Natural killer cell treated with Interleukin-12 subunit alpha and Interleukin-12 subunit beta and Interleukin-15 and Interleukin-18, amount 100 ng/mL, for 72 hours (primary cell): ENCODE measurements around the gene TWIST2. TPM values are rescaled to one million over a fixed set of nuclear protein-coding genes. Genes with fewer than 3 reads are reported as not detected.

Experiments
- ATAC-seq, 2 donors: fragments of 150-1000 bp; cut with Tn5 transposase in 1 of 2; sonication (Bioruptor Pico), chemical (Tn5 transposase) in 1 of 2; 2 replicates each; pipeline ENCODE4 v1.10.0; 2021
- DNase-seq: peaks from one replicate; pipeline ENCODE4 v3.0.0; 2022; ENCODE audit warnings: low spot score
- H3K27ac Mint-ChIP-seq, 2 donors: 1 replicate in 1 of 2; 2 replicates in 1 of 2; pipeline ENCODE4 v1.8.0; 2022; ENCODE audit warnings: mixed read lengths in 2 of 2, mild to moderate bottlenecking in 1 of 2, moderate library complexity in 1 of 2
- H3K27me3 Mint-ChIP-seq, 2 donors: 1 replicate in 1 of 2; 2 replicates in 1 of 2; pipeline ENCODE4 v1.8.0; 2022; ENCODE audit warnings: mixed read lengths in 2 of 2
- H3K36me3 Mint-ChIP-seq: one replicate; pipeline ENCODE4 v1.8.0; 2022; ENCODE audit warnings: mixed read lengths
- H3K4me1 Mint-ChIP-seq, 2 donors: 1 replicate in 1 of 2; 2 replicates in 1 of 2; pipeline ENCODE4 v1.8.0; 2022; ENCODE audit warnings: low read depth in 2 of 2, mixed read lengths in 2 of 2, mild to moderate bottlenecking in 1 of 2
- H3K4me3 Mint-ChIP-seq: one replicate; pipeline ENCODE4 v1.8.0; 2022; ENCODE audit warnings: mixed read lengths
- H3K9me3 Mint-ChIP-seq: 2 replicates; pipeline ENCODE4 v1.8.0; 2022; ENCODE audit warnings: mixed read lengths
- total RNA-seq, 2 donors: library from RNA; stranded (reverse); gene quantifications; one replicate each; pipeline ENCODE4 v1.2.3, GENCODE V29; 2022

The TWIST2 gene
- total RNA-seq, 2 donors from 2014 or later: not detected

DNA sequence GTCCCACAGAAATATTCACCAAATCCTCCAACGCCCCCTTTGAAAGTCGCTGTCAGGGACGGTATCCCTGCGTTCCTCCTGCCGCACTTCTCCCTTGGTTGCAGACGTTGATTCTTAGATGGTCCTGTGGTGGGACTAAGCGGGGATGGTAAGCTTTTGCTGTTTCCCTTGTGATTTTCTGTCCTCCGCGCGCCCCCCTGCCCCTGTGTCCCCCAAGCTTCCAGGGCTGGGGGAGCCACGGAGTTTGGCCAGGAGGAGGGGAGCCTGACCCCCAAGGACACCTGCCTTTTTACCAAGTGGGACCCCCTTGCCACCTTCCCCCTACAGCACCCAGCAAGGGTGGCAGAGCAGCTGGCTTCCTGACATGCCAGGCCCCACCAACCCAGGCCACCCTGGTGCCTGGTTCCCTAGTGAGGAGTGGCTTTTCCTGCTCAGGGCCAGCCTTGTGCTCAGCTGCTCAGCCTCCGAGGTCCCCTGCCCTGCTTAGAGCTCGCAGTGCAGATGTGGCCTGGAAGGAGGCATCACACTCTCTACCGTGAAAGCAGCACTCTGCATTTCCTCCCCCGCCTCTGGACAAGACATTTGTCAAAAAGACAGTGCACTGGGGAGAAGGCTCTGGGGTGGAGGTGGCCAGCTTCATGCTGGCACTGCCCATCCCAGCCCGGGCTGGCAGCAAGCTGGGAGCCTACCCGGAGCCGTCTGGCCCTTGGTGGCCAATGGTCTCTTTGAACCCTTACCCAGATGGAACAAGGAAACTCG lies 49.4 kb downstream of the TWIST2 start:
- ATAC-seq (peak in 1 of 2 donors; percentile 12), DNase-seq (no peak)
- H3K36me3 Mint-ChIP-seq: no peaks in the 10 kb centered on the region
- no peak overlapping the region for H3K27ac Mint-ChIP-seq
- peaks cover 0 to 8% of the 10 kb centered on the region in 2 donors for H3K27me3 Mint-ChIP-seq
- H3K4me3 Mint-ChIP-seq: no peak overlapping the region
- H3K4me1 Mint-ChIP-seq: no peaks in the 10 kb centered on the region
- no peaks in the 10 kb centered on the region for H3K9me3 Mint-ChIP-seq

DNA sequence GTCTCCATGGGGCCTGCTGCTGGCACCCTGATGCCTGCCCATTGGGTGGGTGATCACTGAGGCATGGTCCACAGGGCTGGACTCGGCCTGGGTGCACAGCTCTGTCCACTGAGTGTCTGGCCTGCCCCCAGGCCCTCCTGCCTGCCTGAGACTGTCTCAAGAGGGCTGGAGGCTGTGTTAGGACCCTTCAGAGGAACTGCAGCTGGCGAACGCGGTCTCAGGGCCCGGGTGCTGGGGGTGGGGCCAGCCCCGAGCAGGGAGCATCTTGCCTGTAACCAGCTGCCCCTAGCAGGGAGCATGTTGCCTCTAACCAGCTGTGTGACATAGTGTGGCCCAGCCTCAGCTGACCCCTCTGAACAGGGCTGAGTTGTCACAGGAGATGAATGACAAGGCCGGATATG lies 50.0 kb downstream of the TWIST2 start:
- Mint-ChIP-seq H3K4me1 (no peaks in the 10 kb centered on the region), H3K27me3 (peaks cover 0 to 8% of the 10 kb centered on the region in 2 donors), H3K4me3 (no peak overlapping the region), H3K9me3 (no peaks in the 10 kb centered on the region), H3K36me3 (no peaks in the 10 kb centered on the region), H3K27ac (no peak overlapping the region)
- ATAC-seq (peak in 1 of 2 donors; percentile 8), DNase-seq (no peak)

DNA sequence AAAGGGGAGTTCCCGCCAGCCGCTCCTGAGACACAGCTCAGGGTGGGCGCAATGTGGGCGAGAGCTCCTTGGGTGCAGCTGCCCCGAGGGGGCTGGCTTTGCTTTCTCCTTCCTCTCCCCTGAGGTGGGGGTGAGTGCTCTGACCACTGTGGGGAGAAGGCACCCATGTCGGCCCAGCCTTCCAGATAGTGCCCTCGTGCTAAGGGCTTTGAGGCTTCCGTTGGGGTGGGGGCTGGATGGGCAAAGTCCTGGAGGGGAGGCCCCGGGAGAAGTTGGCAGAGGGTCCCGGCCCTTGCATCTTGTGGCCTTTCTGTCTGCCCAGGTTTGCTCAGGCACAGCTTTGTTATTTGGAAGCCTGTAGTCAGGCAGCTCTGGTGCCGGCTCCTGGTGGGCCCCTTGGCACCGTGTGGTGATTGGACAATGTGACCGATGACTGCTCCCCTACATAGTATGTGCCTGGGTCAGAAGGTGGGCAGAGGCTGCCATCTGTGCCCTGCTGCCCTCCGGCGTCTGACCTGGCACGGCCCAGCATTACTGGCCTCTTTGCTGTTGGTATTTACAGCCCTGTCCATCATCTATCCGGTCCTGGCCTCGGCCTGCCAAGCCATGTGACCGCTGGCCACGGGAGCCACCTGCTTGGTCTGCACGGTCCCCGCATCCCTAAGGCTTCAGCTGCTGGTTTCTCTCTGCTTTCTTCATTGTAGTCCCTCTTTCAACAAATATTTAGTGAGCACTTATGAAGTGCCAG lies 50.8 kb downstream of the TWIST2 start:
- H3K4me1 Mint-ChIP-seq: no peaks in the 10 kb centered on the region
- H3K9me3 Mint-ChIP-seq: no peaks in the 10 kb centered on the region
- no peaks in the 10 kb centered on the region for H3K36me3 Mint-ChIP-seq
- no peak overlapping the region for H3K4me3 Mint-ChIP-seq
- ATAC-seq (no peak), DNase-seq (no peak)
- no peak overlapping the region for H3K27ac Mint-ChIP-seq
- peaks cover 0 to 8% of the 10 kb centered on the region in 2 donors for H3K27me3 Mint-ChIP-seq

DNA sequence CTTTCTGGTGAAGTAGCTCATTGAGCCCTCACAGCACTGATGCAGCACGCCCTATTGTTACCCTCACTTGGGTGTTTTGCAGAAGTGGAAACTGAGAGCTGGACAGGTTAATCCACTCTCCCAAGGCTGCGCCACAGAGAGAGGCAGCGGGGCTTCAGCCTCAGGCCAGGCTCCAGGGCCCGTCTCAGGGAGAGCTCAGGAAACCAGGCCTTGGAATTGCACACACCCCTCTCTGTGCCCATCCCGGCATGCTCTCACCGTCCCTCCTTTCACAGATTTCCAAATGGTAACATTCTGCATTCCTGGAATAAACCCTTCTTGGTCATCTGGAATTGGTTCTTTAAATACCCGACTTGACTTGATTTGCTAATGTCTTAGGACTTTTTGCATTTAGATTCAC lies 51.5 kb downstream of the TWIST2 start:
- Mint-ChIP-seq H3K27me3 (peaks cover 0 to 7% of the 10 kb centered on the region in 2 donors), H3K4me1 (no peaks in the 10 kb centered on the region), H3K4me3 (no peak overlapping the region), H3K36me3 (no peaks in the 10 kb centered on the region), H3K9me3 (no peaks in the 10 kb centered on the region), H3K27ac (no peak overlapping the region)
- no peak for DNase-seq
- no peak for ATAC-seq

DNA sequence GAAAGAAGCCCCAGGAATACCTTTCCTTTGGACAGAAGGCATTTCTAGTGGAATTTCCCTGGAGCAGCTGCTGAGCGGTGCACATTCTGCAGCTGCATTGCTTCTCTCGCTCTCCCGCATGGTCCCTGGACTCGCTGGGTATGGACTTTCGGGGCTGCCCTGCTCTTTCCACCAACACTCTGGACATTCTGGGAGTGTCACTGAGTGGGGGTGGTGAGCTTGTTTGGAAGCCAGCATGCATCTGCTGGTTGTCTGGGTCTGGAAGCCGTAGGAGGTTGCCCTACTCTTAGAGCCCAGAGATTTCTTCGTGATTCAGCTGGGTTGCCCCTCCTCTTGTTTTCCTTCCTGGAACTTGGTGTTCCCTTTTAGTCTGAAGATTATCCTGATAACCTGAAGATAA lies 52.6 kb downstream of the TWIST2 start:
- Mint-ChIP-seq H3K27ac (no peak overlapping the region), H3K4me3 (no peak overlapping the region), H3K36me3 (no peaks in the 10 kb centered on the region), H3K27me3 (no peaks in the 10 kb centered on the region), H3K4me1 (no peaks in the 10 kb centered on the region), H3K9me3 (no peaks in the 10 kb centered on the region)
- ATAC-seq: no peak
- DNase-seq: no peak

DNA sequence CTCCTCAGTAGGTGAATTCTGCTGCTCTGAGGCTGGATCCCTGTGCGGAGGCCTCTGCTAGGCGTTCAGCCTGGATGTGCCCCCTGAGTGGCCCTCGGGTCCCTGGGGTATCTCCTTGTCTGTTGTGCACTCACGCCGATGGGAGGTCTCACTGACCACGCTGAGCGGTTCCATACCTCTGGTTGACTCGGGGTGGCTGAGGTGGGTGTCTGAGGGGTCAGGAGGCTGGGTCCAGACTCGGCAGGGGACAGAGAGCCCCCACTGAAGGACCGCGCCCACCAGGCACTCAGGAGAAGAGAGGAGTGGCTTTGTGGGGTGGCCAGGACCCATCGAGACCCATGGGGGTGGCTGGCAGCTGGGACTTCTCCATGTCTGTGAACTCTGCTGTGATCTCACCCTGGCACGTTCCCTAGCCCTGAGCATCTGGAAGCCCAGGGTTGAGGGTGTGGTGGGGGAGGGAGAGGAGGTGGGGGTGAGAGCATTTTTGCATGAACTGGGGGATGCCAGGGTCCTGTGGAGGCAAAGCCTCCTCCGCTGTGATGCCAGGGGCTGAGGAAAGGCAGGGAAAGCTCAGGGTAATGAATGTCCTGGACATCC lies 53.7 kb downstream of the TWIST2 start:
- H3K4me1 Mint-ChIP-seq: no peaks in the 10 kb centered on the region
- no peak overlapping the region for H3K4me3 Mint-ChIP-seq
- no peak for DNase-seq
- H3K9me3 Mint-ChIP-seq: peaks cover 3% of the 10 kb centered on the region
- no peaks in the 10 kb centered on the region for H3K36me3 Mint-ChIP-seq
- H3K27me3 Mint-ChIP-seq: no peaks in the 10 kb centered on the region
- ATAC-seq: no peak
- no peak overlapping the region for H3K27ac Mint-ChIP-seq

DNA sequence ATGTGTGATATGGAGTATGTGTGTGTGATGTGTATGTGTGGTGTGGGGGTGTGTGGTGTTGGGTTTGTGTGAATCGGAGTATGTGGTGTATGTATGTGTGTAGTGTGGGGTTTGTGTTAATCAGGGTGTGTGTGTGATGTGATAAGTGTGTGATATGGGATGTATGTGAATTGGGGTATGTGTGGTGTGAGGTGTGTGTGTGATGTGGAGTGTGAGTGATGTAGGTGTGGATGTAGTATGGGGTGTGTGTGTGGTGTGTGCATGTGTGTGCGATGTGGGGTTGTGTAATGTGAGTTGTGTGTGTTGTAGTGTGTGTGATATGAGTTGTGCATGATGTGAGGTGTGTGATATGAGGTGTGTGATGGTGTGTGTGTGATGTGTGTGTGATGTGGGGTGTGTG lies 54.4 kb downstream of the TWIST2 start:
- H3K27me3 Mint-ChIP-seq: no peaks in the 10 kb centered on the region
- no peaks in the 10 kb centered on the region for H3K4me1 Mint-ChIP-seq
- DNase-seq (no peak), ATAC-seq (no peak)
- no peaks in the 10 kb centered on the region for H3K36me3 Mint-ChIP-seq
- no peak overlapping the region for H3K27ac Mint-ChIP-seq
- H3K9me3 Mint-ChIP-seq: peaks cover 3% of the 10 kb centered on the region
- no peak overlapping the region for H3K4me3 Mint-ChIP-seq

DNA sequence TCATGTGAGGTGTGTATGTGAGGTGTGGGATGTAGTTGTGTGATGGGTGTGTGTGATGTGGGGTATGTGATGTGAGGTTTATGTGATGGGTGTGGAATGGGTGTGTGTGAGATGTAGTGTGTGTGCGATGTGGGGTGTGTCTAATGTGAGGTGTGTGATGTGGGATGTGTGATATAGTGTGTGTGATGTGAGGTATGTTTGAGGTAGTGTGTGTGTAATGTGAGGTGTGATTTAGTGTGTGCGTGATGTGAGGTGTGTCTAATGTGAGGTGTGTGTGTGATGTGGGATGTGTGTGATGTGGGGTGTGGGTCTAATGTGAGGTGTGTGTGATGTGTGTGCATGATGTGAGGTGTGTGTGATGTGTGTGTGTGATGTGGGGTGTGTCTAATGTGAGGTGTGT lies 55.3 kb downstream of the TWIST2 start:
- H3K9me3 Mint-ChIP-seq: peaks cover 3% of the 10 kb centered on the region
- DNase-seq (no peak), ATAC-seq (no peak)
- H3K4me1 Mint-ChIP-seq: no peaks in the 10 kb centered on the region
- no peak overlapping the region for H3K27ac Mint-ChIP-seq
- H3K36me3 Mint-ChIP-seq: no peaks in the 10 kb centered on the region
- no peaks in the 10 kb centered on the region for H3K27me3 Mint-ChIP-seq
- H3K4me3 Mint-ChIP-seq: no peak overlapping the region

DNA sequence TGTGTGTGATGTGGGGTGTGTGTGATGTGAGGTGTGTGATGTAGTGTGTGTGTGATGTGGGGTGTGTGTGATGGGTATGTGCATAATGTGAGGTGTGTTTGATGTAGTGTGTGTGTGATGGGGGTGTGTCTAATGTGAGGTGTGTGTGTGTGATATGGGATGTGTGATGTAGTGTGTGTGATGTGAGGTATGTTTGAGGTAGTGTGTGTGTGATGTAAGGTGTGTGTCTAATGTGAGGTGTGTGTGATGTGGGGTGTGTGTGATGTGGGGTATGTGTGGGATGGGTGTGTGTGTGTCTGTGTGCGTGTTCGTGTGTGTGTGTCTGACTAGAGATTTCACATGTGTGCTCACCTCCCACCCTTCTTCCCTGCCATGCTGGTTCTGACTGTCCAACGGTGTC lies 56.3 kb downstream of the TWIST2 start:
- no peak for ATAC-seq
- Mint-ChIP-seq H3K9me3 (peaks cover 3% of the 10 kb centered on the region), H3K27ac (no peak overlapping the region)

DNA sequence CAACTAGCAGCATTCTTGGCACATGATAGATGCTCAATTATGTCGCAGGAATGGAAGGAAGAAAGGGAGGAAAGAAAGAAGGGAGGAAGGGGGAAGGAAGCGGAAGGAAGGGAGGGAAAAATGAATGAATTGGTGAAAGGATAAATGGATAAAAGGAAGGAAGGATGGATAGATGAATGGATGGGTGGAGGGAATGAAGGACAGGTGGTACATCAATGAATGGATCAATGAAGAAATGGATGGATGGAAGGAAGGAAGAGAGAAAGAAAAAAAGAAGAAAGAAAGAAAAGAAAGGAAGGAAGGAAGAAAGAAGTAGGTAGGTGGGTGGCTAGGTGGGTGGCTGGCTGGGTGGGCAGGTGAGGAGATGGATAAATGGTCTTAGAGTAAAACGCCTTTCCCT lies 56.8 kb downstream of the TWIST2 start:
- Mint-ChIP-seq H3K27me3 (no peaks in the 10 kb centered on the region), H3K27ac (no peak overlapping the region), H3K36me3 (no peaks in the 10 kb centered on the region), H3K9me3 (peaks cover 3% of the 10 kb centered on the region), H3K4me3 (no peak overlapping the region), H3K4me1 (no peaks in the 10 kb centered on the region)
- ATAC-seq: no peak
- DNase-seq: no peak

More for the DNA sequence above, 56.3 kb downstream of the TWIST2 start:
- Mint-ChIP-seq H3K4me1 (no peaks in the 10 kb centered on the region), H3K36me3 (no peaks in the 10 kb centered on the region), H3K4me3 (no peak overlapping the region), H3K27me3 (no peaks in the 10 kb centered on the region)
- DNase-seq: no peak

DNA sequence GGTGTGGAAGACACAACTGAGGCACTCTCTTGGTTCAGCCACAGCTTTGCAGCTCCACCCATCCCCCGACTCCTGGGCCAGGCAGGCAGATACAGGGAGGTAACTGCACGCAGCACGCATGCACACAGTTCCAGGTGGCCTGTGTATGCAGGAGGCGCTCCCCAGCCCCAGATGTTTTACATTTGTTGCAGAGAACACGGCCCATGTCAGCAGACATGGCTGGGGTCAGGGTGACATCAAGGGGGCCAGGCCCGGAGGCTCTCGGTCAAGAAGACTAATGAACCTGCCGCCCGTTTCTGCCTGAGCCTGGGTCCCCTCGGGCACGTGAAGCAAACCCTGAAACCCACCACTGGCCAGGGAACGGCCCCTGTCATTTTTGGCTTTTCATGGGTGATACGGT lies 57.3 kb downstream of the TWIST2 start:
- no peak overlapping the region for H3K27ac Mint-ChIP-seq
- ATAC-seq (no peak), DNase-seq (no peak)
- no peaks in the 10 kb centered on the region for H3K27me3 Mint-ChIP-seq
- no peaks in the 10 kb centered on the region for H3K36me3 Mint-ChIP-seq
- H3K4me3 Mint-ChIP-seq: no peak overlapping the region
- peaks cover 3% of the 10 kb centered on the region for H3K9me3 Mint-ChIP-seq
- H3K4me1 Mint-ChIP-seq: no peaks in the 10 kb centered on the region

DNA sequence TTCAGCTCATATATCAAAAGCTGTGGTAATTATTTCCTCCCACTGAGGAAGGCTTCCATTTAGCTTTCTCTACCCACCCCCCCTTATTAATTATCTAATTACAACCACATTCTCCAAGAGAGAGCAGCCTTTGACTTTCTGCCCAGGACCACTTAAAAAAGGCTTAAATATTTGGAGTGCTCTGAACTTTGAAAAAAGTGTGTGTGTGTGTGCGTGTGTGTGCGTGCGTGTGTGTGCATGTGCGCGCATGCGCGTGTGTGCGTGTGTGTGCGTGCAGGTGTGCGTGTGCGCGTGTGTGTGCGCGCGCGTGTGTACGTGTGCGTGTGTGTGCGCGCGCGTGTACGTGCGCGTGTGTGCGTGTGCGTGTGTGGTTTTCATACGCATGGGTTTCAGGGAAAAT lies 57.8 kb downstream of the TWIST2 start:
- H3K27me3 Mint-ChIP-seq: no peaks in the 10 kb centered on the region
- no peak overlapping the region for H3K27ac Mint-ChIP-seq
- no peak for DNase-seq
- H3K36me3 Mint-ChIP-seq: no peaks in the 10 kb centered on the region
- ATAC-seq: no peak
- H3K4me3 Mint-ChIP-seq: no peak overlapping the region
- peaks cover 3% of the 10 kb centered on the region for H3K9me3 Mint-ChIP-seq
- no peaks in the 10 kb centered on the region for H3K4me1 Mint-ChIP-seq

DNA sequence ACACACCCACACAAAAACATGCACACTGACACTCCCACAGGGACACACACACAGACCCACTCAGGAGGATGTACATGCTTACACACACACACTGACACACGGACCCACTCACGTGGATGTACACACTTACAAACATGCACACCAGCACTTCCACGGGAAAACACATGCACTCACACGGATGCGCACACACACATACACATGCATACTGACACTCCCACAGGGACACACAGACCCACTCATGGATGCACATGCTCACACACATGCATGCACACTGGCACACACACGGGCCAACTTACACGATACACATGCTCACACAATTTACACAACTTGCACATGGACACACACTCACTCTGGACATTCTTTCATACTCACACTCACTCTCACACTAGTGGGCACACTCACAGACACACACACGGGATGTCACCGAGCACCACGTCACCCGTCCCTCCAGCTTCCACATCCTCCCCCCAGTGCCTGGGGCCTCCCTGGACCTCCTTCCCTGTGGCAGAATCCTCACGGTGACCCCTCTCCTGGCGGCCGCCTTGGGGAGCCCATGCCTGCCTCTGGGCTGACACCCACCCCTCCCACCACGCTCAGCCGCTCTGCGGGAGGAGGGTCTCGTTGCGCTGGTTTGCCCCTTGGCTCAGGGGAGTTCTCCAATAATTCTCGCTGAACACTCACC lies 58.5 kb downstream of the TWIST2 start:
- ATAC-seq: no peak
- Mint-ChIP-seq H3K27ac (no peak overlapping the region), H3K4me3 (no peak overlapping the region), H3K36me3 (no peaks in the 10 kb centered on the region), H3K4me1 (no peaks in the 10 kb centered on the region), H3K27me3 (no peaks in the 10 kb centered on the region), H3K9me3 (peaks cover 3% of the 10 kb centered on the region)
- DNase-seq: no peak
